Activated gamma-delta T cell treated with Interleukin-2 at 50 U/mL for 16 hours (primary cell): ENCODE measurements around the gene ZNF420.
"Not testable (repeated sequence)": the region's sequence is repeated elsewhere in the genome, so short reads cannot be mapped to it uniquely, and the experiment has no call there.

Experiments used
- DNase-seq: peaks from one replicate; pipeline ENCODE4 v3.0.0-alpha.2; 2020

The ZNF420 gene

DNA sequence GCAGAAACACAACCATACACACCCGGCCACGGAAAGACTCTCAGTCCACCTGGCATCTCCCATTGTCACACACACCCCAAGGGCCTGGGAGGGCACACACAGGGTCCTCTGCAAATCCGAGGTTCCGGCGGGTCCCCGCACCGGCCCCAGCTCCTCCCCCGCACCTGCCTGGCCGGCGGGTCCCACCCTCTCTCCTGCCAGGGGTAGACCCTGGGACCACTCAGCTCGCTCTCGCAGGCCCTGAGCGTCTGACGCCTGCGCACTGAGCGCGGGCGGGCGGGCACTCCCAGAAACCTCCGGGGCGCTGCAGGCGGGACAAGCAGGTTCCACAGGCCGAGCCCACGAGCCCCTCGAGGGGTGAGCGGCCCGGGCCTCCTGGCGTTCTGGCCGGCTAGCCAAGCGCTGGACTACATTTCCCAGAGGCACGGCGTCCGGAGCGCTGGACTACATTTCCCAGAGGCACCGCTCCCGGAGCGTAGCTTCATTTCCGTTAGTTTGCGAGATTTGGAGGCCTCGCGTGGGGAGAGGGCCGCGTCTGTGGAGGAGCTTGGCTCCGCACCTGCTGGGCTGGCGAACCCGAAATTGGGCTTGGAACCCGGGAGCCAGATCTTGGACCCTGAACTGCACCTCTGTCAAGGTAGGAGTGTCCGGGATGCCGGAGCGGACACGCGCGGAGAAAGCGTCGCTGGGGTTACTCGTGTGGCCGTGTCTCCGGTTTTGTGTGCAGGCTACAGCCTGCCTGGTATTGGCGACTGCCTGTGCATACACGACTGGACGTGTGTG lies at the start of gene ZNF420:
Gene ZNF420, plus strand, starts transcription at position 500 of the 783 bp plus-strand sequence. CDS start 10,686 bp downstream, outside the sequence.
- peak; percentile 87 for DNase-seq

DNA sequence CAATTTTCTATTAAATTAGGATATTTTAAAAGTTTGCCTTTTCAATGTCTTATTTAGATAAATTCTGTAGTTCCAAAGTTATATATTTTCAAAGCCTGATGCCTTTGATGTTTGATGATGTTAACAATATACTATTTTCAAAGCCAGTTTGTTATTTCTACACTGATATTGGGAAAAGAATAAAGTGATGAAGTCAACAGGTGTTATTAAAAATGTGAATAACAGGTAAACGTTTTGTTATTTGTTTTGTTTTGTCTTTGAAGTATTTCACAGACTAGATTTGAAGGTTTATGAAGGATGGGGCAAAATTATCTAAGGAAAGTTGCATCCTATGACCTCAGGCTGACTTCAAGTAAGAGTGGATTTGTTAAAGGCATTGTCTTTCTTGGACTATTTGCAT lies 33.1 kb upstream of the ZNF420 start:
- no peak for DNase-seq

DNA sequence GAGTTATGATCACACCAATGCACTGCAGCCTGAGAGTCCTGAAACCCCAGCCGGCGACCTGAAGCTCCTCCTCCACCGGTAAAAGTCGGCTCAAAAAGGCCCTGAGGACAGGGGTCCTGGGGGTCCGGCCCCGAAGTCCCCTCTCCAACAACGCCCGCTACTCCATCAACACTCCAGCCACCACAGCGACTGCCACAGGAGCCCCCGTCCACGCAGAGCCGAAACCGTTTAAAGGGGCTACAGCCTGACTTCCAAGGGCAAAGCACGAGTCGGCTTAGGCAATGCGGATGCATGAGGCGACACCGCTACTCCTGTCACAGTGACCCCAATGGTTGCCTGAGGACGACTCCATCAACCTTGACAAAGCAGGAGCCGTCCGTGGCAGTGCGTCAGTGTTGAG lies 22.9 kb upstream of the ZNF420 start:
- DNase-seq, result no peak

DNA sequence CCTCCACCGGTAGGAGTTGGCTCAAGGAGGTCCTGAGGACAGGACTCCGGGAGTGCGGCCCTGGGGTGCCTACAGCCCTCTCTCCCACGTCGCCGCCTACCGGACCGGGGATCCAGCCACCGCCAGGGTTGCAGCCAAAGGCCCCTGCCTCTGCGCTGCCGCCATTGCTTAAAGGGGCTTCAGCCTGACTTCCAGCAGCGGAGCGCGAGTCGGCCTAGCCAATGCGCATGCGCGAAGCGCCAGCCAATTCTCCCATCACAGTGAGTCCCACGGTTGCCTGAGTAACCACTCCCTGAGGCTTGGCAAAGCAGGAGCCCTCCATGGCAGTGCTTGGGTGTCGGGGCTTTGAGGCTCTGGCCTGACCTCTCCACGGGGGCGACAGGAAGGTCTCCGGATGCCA lies 21.5 kb upstream of the ZNF420 start:
- DNase-seq, result no peak

DNA sequence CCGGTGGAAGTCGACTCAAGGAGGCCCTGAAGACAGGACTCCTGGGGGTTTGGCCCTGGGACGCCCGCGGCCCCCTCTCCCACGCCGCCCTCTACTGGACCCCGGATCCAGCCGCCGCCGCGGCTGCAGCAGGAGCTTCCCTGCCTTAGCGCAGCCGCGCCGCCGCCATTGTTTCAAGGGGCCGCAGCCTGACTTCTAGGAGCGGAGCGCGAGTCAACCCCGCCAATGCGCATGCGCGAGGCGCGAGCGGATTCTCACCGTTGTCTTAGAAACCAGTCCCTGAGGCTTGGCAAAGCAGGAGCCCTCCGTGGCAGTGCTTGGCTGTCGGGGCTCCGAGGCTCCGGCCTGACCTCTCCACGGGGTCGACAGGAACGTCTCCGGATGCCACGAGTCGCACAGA lies 19.1 kb upstream of the ZNF420 start:
- no peak for DNase-seq

DNA sequence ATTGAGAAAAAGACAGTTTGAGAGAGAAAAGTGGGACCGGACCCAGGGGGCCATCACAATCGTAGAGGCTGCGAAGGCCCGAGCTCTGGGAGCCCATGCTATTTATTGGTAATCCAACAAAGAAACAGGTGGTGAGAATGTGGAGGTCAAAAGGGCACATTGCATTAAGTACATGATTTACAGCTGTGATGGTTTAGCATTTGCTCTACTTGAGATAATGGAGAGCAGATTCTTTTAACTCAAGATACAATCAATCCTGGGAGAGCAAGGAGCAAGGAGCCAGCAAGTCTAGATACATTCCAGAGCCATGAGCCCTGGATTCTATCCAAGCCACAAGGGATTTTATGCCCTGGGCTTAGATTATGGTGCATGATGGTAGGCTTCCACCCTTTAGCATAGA lies 13.3 kb upstream of the ZNF420 start:
- DNase-seq, result not testable (repeated sequence)

DNA sequence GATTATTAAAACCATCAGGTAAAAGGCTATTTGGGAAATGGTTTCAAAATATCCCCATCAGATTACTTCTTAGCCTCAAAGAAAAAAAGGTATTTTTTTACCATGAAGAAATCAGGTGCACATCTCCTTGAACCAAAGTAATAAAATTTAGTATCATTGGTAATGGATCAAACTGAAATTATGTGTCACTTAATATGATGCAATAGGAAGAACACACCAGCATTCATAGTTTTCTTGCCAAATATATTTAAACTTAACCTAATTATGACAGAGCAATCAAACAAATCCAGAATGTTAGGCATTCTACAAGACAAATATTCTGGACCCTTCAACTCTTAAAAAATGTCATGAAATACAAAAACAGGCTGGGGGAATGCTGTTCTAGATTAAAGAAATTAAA lies 4.1 kb upstream of the ZNF420 start:
- DNase-seq, result no peak

DNA sequence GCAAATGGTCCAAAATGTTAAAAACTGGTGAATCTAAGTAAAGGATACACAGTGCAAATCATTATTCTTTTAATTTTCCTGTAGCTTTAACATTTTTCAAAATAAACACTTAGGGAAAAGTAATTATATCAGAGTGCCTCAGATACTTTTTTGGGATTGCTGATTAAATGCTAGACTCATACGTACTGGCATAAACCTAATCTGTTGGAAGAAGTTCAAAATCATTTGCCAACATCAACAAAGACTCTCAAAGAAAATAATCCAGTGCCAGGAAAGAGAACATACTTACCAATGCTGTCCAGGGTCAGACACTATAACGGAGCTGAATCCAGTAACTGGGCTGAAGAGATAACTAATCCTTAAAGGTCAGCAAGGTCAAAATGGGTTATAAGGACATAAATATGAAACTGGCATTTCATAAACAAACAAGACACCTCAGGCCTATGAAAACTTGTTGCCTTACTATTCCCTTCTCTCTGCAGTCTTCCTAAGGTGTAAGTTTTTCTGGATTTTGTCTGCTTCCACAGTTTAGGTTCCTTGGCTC lies 3.3 kb upstream of the ZNF420 start:
- DNase-seq, result no peak

DNA sequence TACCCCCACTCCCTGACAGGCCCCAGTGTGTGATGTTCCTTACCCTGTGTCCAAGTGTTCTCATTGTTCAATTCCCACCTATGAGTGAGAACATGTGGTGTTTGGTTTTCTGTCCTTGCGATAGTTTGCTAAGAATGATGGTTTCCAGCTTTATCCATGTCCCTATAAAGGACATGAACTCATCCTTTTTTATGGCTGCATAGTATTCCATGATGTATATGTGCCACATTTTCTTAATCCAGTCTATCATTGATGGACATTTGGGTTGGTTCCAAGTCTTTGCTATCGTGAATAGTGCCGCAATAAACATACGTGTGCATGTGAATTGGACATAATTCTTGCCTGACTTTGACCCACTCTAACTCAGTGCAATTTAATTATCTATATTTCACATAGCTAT lies 1.7 kb upstream of the ZNF420 start:
- DNase-seq, result not testable (repeated sequence)

DNA sequence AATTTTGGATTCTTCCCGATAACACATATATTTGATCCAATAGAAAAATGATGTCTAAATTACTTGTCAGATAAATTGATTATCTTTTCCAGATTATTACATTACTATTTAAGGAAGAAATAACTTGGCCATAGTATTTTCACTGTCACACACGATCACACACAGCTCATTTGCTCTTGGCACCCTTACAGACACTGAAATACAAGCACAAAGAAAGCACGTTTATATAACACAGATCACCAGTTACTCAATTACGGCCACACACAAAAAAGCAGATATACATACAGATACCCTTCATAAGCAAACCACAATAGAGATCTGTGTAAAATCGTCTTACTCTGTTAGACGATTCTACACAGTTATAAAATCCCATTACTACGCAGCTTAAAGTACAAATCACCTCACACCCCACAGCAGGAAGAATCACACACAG lies 716 bp upstream of the ZNF420 start:
- no peak for DNase-seq

DNA sequence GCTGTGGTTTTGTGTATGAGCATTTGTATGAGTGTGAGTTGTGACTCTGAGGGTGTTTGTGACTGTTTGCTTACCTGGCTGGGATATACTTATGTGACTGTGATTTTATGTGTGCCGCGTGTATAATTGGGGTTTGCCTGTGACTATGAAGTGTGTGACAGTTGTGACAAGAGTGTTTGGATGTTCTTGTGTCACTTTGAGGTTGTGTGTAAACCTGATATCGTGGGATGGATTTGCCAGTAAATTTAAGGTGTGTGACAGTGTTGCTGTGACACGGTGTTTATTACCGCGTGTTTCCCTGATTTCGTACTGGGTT lies 442 bp downstream of the ZNF420 start:
- DNase-seq, result no peak

DNA sequence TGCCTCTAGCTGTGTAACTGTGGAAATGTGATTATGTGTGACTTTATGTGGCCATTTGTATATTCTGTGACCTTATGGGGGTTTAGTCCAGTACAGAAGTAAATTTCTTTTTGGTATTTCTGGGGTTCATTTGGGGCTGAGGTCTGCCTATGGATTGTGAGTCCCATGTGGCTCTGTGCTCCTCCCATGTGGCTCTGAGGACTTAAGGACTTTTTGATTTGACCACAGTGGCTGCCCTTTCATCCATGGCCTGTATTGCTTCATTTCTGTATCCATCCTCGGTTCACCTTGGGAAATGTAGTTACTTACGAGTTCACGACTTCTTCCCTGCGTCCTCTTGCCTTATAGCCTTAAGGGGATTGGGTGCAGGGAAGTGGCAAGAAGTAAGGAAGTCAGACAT lies 1.0 kb downstream of the ZNF420 start:
- no peak for DNase-seq

DNA sequence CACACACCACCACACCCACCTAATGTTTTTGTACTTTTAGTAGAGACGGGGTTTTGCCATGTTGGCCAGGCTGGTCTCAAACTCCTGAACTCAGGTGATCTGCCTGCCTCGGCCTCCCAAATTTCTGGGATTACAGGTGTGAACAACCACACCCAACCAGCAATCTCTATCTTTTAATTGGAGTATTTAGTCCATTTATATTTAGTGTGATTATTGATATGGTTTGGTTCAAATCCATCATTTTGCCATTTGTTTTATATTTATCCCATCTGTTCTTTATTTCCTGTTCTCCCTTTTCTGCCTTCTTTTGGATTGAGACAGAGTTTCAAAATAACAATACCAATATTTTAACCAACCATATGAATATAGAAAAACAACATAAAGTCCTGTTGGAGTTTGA lies 4.1 kb downstream of the ZNF420 start:
- no peak for DNase-seq

DNA sequence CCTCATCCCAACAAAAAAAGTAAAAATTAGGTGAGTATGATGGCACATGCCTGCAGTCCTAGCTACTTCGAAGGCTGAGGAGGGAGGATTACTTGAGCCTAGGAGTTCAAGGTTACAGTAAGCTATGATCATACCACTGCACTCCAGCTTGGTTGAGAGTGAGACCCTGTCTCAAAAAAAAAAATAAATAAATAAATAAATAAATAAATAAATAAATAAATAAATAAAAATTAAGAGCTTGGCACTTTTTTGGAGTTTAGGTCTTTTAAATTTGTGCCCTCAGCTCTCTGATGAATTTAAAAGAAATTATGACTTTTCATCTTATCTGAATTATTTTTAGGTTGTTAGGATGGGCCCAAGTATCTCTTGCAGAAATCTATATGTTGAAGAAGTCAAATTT lies 8.9 kb downstream of the ZNF420 start:
- DNase-seq, result no peak

DNA sequence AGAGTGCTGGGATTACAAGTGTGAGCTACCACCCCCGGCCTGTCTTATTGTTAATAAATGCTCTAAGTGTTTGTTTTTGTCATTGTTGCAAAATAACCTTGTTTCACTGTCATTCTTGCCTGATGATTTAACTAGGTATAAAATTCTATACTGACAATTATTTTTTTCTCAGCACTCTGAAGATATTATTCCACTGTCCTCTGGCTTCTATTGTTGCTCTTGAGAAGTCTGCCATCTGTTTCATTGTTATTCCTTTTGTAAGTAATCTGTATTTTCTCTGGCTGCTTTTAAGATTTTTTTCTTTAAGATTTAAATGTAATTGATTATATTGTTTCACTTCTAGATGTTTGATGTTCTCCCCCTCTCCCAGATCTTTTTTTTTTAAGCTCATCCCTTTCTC lies 17.6 kb downstream of the ZNF420 start:
- DNase-seq, result no peak

DNA sequence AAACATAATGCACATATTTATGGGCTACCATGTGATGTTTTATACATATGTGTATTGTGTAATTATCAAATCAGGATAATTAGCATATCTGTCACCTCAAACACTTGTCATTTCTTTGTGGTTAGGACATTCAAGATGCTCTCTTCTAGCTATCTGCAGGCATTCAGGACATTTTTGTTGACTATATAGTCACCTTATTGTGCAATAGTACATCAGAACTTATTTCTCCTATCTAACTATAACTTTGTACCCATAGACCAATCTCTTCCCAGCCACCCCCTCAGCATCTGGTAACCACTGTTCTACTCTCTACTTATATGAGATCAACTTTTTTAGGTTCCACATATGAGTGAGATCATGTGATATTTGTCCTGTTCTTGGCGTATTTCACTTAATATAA lies 20.3 kb downstream of the ZNF420 start:
- no peak for DNase-seq

DNA sequence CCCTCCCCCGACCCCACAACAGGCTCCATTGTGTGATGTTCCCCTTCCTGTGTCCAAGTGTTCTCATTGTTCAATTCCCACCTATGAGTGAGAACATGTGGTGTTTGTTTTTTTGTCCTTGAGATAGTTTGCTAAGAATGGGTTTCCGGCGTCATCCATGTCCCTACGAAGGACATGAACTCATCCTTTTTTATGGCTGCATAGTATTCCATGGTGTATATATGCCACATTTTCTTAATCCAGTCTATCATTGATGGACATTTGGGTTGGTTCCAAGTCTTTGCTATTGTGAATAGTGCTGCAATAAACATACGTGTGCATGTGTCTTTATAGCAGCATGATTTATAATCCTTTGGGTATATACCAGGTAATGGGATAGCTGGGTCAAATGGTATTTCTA lies 25.9 kb downstream of the ZNF420 start:
- not testable (repeated sequence) for DNase-seq

DNA sequence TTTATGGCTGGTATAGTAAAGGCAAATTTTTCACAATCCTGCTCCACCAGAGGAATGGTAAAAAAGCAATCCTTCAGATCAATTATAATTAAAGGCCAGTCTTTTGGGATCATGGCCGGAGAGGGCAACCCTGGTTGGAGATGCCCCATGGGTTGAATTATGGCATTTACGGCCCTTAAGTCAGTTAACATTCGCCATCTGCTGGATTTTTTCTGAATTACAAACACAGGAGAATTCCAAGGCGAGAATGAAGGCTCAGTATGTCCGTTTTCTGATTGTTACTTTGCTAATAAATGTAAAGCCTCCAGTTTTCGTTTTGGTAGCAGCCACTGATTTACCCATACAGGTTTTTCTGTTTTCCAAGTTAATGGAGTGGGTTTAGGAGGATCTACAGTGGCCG lies 33.5 kb downstream of the ZNF420 start:
- DNase-seq, result not testable (repeated sequence)

DNA sequence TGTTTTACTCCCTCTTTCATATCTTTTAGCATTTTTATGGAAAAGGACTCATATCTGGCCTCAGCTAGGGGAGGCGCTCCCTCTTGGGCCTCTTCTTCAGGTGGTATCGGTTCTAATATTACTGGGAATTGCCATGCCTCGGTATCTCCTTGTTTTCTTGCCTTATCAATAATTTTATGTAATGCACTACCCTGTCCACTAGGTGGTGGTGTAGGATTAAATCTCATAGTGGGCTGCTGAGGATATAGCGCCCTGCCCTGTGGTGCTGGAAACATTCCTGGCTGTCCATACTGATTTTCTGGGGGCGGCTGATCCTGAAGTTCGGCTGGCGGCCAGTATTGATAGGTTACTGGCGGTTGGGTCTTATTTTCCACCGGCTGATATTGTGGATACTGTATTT lies 35.8 kb downstream of the ZNF420 start:
- no peak for DNase-seq

DNA sequence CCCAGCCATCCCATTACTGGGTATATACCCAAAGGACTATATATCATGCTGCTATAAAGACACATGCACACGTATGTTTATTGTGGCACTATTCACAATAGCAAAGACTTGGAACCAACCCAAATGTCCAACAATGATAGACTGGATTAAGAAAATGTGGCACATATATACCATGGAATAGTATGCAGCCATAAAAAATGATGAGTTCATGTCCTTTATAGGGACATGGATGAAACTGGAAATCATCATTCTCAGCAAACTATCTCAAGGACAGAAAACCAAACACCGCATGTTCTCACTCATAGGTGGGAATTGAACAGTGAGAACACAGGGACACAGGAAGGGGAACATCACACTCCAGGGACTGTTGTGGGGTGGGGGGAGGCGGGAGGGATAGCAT lies 43.9 kb downstream of the ZNF420 start:
- DNase-seq, result not testable (repeated sequence)

DNA sequence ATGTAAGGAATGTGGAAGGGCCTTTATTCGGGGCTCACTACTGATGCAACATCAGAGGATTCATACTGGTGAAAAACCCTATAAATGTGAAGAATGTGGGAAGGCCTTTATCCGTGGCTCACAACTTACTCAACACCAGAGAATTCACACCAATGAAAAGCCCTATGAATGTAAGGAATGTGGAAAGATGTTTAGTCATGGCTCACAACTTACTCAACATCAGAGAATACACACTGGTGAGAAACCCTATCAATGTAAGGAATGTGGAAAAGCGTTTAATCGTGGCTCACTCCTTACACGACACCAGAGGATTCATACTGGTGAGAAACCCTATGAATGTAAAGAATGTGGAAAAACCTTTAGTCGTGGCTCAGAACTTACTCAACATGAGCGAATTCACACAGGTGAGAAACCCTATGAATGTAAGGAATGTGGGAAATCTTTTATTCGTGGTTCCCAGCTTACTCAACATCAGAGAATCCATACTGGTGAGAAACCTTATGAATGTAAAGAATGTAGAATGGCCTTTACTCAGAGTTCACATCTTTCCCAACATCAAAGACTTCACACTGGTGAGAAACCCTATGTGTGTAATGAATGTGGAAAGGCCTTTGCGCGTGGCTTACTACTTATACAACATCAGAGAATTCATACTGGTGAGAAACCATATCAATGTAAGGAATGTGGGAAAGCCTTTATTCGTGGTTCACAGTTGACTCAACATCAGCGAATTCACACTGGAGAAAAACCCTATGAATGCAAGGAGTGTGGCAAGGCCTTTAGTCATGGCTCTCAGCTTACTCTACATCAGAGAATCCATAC lies 50.0 kb downstream of the ZNF420 start:
- DNase-seq, result no peak

DNA sequence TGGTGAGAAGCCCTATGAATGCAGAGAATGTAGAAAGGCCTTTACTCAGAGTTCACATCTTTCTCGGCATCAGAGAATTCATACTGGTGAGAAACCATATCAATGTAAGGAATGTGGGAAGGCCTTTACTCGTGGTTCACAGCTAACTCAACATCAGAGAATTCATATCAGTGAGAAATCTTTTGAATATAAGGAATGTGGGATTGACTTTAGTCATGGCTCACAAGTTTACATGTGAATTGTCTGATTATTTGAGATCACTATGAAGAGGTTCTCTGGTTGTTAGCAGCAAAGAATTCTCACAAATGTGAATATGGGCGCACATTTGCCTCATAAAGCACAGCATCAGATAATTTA lies 50.6 kb downstream of the ZNF420 start:
- no peak for DNase-seq

DNA sequence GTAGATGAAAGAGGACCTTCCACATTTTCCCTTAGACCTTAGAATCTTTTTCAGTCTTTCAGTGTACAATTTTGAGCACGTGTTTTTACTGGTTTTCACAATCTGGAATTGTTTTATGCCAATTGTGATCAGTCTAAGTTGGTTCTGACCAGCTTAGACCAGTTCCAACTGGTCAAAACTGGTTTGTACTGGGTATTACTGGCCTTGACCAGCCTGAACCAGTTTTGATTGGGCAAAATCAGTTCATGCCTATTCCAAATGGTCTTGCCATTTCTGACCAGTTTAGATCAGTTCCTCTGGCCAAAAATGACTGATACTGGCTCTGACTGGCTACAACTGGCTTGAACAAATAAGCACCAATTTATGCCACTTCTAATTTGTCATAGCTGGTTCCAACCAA lies 57.9 kb downstream of the ZNF420 start:
- no peak for DNase-seq

DNA sequence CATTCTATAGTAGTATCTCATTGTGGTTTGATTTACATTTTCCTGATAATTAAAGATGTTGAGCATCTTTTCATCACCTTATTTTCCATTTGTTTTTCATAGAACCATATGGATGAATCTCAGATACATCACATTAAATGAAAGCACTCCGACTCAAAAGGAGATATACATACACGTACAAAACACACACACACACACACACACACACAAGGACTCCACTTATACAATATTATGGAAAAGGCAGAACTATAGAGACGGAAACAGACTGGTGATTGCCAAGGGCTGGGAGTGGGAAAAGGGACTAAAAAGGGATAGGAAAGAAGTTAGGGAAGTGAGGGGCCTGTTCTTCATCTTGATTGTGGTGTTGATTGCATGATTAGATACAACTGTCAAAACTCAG lies 70.0 kb downstream of the ZNF420 start:
- DNase-seq, result no peak
